Epithelial cell of esophagus (primary cell): Measurements from ENCODE around the gene CEP112.

Experiments used
- DNase-seq: peaks from one replicate; pipeline ENCODE4 v3.0.0; 2010; ENCODE audit warnings: low read depth
- H3K4me3 ChIP-seq: 2 replicates; pipeline ENCODE4 v1.5.1; 2011; ENCODE audit warnings: mild to moderate bottlenecking, low read length, control low read depth
- TF ChIP-seq, protein P1 (sequence below): IDR thresholded peaks from 2 replicates; pipeline ENCODE4 v1.5.1; 2011; ENCODE audit warnings: low read depth, mild to moderate bottlenecking, low read length, control low read depth, inconsistent platforms; ENCODE audit not compliant: insufficient read depth; ENCODE audit errors: missing control alignments

Gene CEP112

DNA sequence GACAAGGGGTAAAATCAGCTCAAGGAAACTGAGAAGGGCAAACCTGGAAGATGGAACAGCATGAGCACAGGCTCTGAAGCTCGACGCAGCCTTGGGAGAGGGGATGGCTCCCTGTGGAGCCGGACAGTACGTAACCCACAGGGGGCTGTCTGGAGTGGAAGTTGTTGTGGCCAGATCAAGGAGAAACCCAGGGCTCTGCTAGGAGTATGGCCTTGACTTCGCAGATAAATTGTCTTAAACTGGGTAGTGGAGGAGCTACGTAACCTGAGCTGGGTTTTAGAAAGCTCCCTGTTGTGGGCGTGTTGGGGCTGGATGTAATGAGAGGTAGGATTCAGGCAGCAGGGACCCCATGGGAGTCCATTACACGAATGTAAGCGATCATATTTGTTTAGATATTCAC is 605.0 kb downstream of the CEP112 start:
- H3K4me3 ChIP-seq = no peak overlapping the region
- no peak for DNase-seq
- TF ChIP-seq, protein P1, sequence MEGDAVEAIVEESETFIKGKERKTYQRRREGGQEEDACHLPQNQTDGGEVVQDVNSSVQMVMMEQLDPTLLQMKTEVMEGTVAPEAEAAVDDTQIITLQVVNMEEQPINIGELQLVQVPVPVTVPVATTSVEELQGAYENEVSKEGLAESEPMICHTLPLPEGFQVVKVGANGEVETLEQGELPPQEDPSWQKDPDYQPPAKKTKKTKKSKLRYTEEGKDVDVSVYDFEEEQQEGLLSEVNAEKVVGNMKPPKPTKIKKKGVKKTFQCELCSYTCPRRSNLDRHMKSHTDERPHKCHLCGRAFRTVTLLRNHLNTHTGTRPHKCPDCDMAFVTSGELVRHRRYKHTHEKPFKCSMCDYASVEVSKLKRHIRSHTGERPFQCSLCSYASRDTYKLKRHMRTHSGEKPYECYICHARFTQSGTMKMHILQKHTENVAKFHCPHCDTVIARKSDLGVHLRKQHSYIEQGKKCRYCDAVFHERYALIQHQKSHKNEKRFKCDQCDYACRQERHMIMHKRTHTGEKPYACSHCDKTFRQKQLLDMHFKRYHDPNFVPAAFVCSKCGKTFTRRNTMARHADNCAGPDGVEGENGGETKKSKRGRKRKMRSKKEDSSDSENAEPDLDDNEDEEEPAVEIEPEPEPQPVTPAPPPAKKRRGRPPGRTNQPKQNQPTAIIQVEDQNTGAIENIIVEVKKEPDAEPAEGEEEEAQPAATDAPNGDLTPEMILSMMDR = no peak
